Lower leg skin (tissue), 3 donors: Measurements from ENCODE around the gene CLEC2D.

Experiments
- CTCF ChIP-seq, 3 donors: fragments of 450-650 bp; IDR thresholded peaks; one replicate each; pipeline ENCODE4 v1.5.1; 2016; ENCODE audit warnings: antibody characterized with exemption in 3 of 3, mild to moderate bottlenecking in 3 of 3, moderate library complexity in 2 of 3
- POLR2A ChIP-seq, 2 donors: fragments of 450-650 bp; IDR thresholded peaks; one replicate each; pipeline ENCODE4 v1.6.1; 2016 to 2017; ENCODE audit warnings: antibody characterized with exemption in 2 of 2, mild to moderate bottlenecking in 1 of 2, moderate library complexity in 1 of 2

- TF ChIP-seq CTCF (IDR thresholded peaks at IDR 0.05) = no peak
- no peak for TF ChIP-seq POLR2A (IDR thresholded peaks at IDR 0.05)
Observed at GRCh38 chr12:9725213-9725870, 55.8 kb downstream of the CLEC2D start.
